ENCODE data around the gene PKDREJ. TPM values are rescaled to one million over a fixed set of nuclear protein-coding genes. Genes with fewer than 3 reads are reported as not detected.

Gene PKDREJ
- total and polyA plus RNA-seq, 8 donors, result 0.05 to 0.76 (median 0.62) TPM; not detected in 1

DNA sequence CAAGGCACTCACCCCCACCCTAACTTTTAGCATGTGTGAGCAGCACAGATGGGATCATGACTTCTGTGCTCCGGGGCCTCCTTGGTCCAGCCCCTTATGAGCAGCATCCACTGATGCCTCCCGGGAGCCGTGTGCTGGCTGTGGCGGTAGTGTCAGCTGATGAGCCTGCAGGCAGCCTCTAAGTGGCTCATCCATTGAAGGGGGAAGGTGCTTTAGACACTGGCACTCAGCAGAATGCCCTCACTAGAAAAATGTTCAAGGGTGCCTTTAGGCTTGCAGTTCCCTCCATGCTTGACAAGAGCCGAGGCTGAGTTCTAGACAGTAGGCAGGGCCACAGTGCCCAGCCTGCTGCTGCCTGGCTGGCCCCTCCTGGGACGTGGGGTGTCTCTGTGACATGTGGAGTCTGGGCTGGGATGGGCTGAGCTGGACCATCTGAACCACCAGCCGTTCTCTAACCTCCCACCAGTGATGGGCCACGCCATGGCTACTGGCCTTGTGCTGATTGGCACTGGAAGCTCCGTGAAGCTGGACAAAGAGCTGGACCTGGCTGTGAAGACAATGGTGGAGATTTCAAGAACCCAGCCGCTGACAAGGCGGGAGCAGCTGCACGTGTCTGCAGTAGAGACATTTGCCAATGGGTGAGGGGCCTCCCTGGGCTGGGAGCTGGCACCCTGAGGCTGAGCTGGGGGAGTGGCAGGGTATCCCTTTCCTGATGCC is 10.4 kb upstream of the PKDREJ start:
- peak in 1 of 4 donors; percentile 33 for DNase-seq
- intact Hi-C loops (cut with DNase I), result no loop called here
- peaks cover 11 to 19% of the 10 kb centered on the region in 2 donors for H3K4me1 ChIP-seq
- peaks cover 0 to 71% of the 10 kb centered on the region in 2 donors for H3K36me3 ChIP-seq
- no peaks in the 10 kb centered on the region for H3K9me3 ChIP-seq
- no peak for ATAC-seq
- no peaks in the 10 kb centered on the region for H3K27me3 ChIP-seq
- no peak overlapping the region for H3K4me3 ChIP-seq
- TF ChIP-seq, protein P1, sequence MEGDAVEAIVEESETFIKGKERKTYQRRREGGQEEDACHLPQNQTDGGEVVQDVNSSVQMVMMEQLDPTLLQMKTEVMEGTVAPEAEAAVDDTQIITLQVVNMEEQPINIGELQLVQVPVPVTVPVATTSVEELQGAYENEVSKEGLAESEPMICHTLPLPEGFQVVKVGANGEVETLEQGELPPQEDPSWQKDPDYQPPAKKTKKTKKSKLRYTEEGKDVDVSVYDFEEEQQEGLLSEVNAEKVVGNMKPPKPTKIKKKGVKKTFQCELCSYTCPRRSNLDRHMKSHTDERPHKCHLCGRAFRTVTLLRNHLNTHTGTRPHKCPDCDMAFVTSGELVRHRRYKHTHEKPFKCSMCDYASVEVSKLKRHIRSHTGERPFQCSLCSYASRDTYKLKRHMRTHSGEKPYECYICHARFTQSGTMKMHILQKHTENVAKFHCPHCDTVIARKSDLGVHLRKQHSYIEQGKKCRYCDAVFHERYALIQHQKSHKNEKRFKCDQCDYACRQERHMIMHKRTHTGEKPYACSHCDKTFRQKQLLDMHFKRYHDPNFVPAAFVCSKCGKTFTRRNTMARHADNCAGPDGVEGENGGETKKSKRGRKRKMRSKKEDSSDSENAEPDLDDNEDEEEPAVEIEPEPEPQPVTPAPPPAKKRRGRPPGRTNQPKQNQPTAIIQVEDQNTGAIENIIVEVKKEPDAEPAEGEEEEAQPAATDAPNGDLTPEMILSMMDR (IDR thresholded peaks at IDR 0.05), result no peak
- no peak overlapping the region for H3K27ac ChIP-seq

DNA sequence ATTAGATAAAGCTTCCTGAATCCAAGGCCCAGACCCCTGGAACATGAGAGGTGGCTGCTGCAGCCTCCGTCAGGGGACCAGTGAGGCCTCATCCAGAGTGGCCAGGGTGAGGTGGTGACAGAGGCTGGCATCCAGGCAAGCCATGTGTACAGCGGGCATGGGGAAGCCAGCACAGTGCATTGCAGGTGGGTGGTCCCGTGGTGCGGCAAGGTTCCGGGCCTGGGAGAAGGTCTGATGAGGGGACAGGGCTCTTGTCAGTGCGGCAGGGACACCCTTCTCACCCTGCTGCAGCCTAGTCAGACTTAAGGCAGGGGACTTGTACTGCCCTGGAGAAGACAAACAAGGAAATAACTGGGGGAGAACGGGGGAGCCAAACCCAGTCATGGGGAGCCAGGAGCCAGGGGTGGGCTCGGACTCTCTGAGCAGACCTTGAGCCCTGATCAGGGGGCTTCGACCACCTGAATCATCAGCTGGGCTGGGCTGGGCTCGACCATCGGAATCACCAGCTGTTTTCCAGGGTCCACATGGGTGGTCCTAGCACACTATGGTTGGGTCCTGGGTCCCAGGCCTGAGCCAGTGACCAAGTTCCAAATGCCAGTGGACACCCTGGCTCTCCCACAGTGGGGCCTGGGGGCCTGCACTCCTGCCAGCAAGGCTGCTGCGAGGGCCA is 9.8 kb upstream of the PKDREJ start:
- ATAC-seq (no peak), DNase-seq (no peak)
- H3K4me3 ChIP-seq, result no peak overlapping the region
- H3K4me1 ChIP-seq, result peaks cover 14 to 24% of the 10 kb centered on the region in 2 donors
- no peaks in the 10 kb centered on the region for H3K27me3 ChIP-seq
- TF ChIP-seq, protein P1 (IDR thresholded peaks at IDR 0.05), result no peak
- H3K27ac ChIP-seq, result no peak overlapping the region
- H3K36me3 ChIP-seq, result peaks cover 0 to 64% of the 10 kb centered on the region in 2 donors
- intact Hi-C loops (cut with DNase I), result no loop called here
- H3K9me3 ChIP-seq, result no peaks in the 10 kb centered on the region

DNA sequence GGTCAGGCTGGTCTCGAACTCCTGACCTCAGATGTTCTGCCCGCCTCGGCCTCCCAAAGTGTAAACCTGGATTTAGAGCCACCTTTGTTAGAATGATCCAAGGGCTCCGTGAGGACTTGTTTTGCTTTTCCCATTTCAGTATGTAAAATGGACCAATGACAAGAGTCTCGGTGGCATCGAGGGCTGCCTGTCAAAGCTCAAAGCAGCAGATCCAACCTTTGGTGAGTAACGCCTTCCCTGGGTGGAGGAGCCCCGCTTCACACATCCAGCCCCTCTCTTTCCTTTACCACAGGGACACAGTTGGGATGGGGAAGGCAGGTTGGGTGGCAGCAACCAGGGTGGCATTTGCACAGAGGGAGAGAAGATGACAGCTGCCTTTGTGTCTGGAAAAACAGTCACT is 9.1 kb upstream of the PKDREJ start:
- TF ChIP-seq, protein P1 (IDR thresholded peaks at IDR 0.05), result no peak
- no peak overlapping the region for H3K4me3 ChIP-seq
- peaks cover 14 to 26% of the 10 kb centered on the region in 2 donors for H3K4me1 ChIP-seq
- no peak overlapping the region for H3K27ac ChIP-seq
- H3K9me3 ChIP-seq, result no peaks in the 10 kb centered on the region
- DNase-seq (no peak), ATAC-seq (no peak)
- H3K36me3 ChIP-seq, result peaks cover 0 to 57% of the 10 kb centered on the region in 2 donors
- no peaks in the 10 kb centered on the region for H3K27me3 ChIP-seq
- intact Hi-C loops (cut with DNase I), result no loop called here

DNA sequence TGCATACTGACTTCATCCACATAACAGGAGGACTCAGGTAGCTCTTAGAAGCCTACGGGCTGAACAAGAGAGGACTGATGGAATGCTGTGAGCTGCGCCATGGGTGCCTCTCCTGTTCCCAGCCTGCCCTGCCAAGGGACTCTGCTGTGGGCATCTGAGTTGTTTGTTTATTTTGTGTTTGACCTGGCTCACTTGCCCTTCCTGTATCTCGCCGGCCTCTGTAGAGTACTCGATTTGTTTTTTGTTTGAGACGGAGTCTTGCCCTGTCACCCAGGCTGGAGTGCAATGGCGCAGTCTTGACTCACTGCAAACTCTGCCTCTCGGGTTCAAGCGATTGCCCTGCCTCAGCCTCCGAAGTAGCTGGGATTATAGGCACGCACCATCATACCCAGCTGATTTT is 6.4 kb upstream of the PKDREJ start:
- Histone ChIP-seq H3K9me3 (no peaks in the 10 kb centered on the region), H3K4me3 (peak overlapping the region in 1 of 2 donors; percentile 90), H3K27me3 (no peaks in the 10 kb centered on the region), H3K4me1 (peaks cover 14 to 34% of the 10 kb centered on the region in 2 donors), H3K27ac (no peak overlapping the region), H3K36me3 (peaks cover 0 to 35% of the 10 kb centered on the region in 2 donors)
- intact Hi-C loops (cut with DNase I), result no loop called here
- DNase-seq, result no peak
- no peak for ATAC-seq
- TF ChIP-seq, protein P1 (IDR thresholded peaks at IDR 0.05), result no peak

All from left lung (tissue), 10 donors.